HepG2 (cell line): ENCODE data around the gene TNKS1BP1. TPM values are rescaled to one million over a fixed set of nuclear protein-coding genes. Genes with fewer than 3 reads are reported as not detected.
A peak's percentile ranks its signal among the peaks of the same experiment; 100 is the strongest.

Experiments
- ATF7 ChIP-seq, 2 experiments: fragments of 450-650 bp in 1 of 2; sonication (generic) in 1 of 2; formaldehyde crosslinking in 1 of 2; IDR thresholded peaks; 2 replicates each; pipeline versions ENCODE4 v1.4.0 to v1.6.1; 2016 to 2020; ENCODE audit warnings: antibody characterized with exemption in 1 of 2, mild to moderate bottlenecking in 1 of 2, missing genetic modification reagents in 1 of 2
- GZF1 ChIP-seq: sonication (generic); formaldehyde crosslinking; IDR thresholded peaks from 2 replicates; pipeline ENCODE4 v1.5.1; 2020; ENCODE audit warnings: mild to moderate bottlenecking, missing genetic modification reagents
- MATR3 ChIP-seq: sonication (generic); formaldehyde crosslinking; IDR thresholded peaks from 2 replicates; pipeline ENCODE4 v1.4.0; 2020; ENCODE audit warnings: missing genetic modification reagents
- MXD4 ChIP-seq: IDR thresholded peaks from 2 replicates; pipeline ENCODE4 v1.6.1; 2016; ENCODE audit warnings: mild to moderate bottlenecking, missing biosample characterization, missing genetic modification reagents
- POLR2G ChIP-seq: fragments of 200-400 bp; formaldehyde crosslinking; IDR thresholded peaks from 2 replicates; pipeline ENCODE4 v1.6.1; 2018; ENCODE audit warnings: mild to moderate bottlenecking, low read depth, low read length, moderate library complexity
- RBM39 ChIP-seq: fragments of 200-400 bp; formaldehyde crosslinking; IDR thresholded peaks from one replicate; pipeline ENCODE4 v1.6.1; 2018; ENCODE audit warnings: antibody characterized with exemption, mild to moderate bottlenecking, low read depth, low read length; ENCODE audit not compliant: poor library complexity, severe bottlenecking
- TBL1XR1 ChIP-seq: fragments of 150-350 bp; IDR thresholded peaks from 2 replicates; pipeline ENCODE4 v1.6.1; 2014; ENCODE audit warnings: borderline replicate concordance, low read length; ENCODE audit not compliant: partially characterized antibody
- TEAD2 ChIP-seq: sonication (generic); formaldehyde crosslinking; IDR thresholded peaks from 2 replicates; pipeline ENCODE4 v1.9.0; 2021; ENCODE audit warnings: missing genetic modification reagents
- ZFP37 ChIP-seq: sonication (generic); formaldehyde crosslinking; IDR thresholded peaks from 2 replicates; pipeline ENCODE4 v1.4.0; 2020; ENCODE audit warnings: missing genetic modification reagents, borderline replicate concordance
- ZNF331 ChIP-seq: sonication (generic); formaldehyde crosslinking; IDR thresholded peaks from 2 replicates; pipeline ENCODE4 v1.4.0; 2020; ENCODE audit warnings: missing genetic modification reagents
- ZNF333 ChIP-seq: sonication (generic); formaldehyde crosslinking; IDR thresholded peaks from 2 replicates; pipeline ENCODE4 v1.4.0; 2020; ENCODE audit warnings: mild to moderate bottlenecking, missing genetic modification reagents, borderline replicate concordance
- polyA plus RNA-seq, 8 experiments: library from polyadenylated mRNA; depleted of rRNA in 3 of 8; stranded (reverse) in 7 of 8; unstranded in 1 of 8; fragments of >200 nt; fragmentation: Illumina TruSeq in 4 of 8; extraction: Trizol in 4 of 8; gene quantifications; 2 replicates each; pipeline versions ENCODE4 v1.2.1 to v1.2.3, GENCODE V29; 2011 to 2016; ENCODE audit warnings: low read depth in 4 of 8, missing spikeins in 1 of 8, mixed read lengths in 1 of 8; ENCODE audit not compliant: insufficient read depth in 1 of 8
- total RNA-seq, 5 experiments: library from RNA; depleted of rRNA; stranded (reverse); fragments of >200 nt; fragmentation: Illumina TruSeq; extraction: Trizol; gene quantifications; 2 replicates each; pipeline ENCODE4 v1.2.3, GENCODE V29; 2016; ENCODE audit warnings: low read depth in 1 of 5
- TF ChIP-seq, protein P1 (sequence below): sonication (generic); formaldehyde crosslinking; conservative IDR thresholded peaks from 2 replicates; pipeline ENCODE4 v1.4.0; 2020; ENCODE audit warnings: missing genetic modification reagents
- TF ChIP-seq, protein P2 (sequence below): sonication (generic); formaldehyde crosslinking; IDR thresholded peaks from 2 replicates; pipeline ENCODE4 v1.4.0; 2020; ENCODE audit warnings: missing genetic modification reagents
- TF ChIP-seq, protein P3 (sequence below): IDR thresholded peaks from 2 replicates; pipeline ENCODE4 v1.6.1; 2016; ENCODE audit warnings: mild to moderate bottlenecking
- TF ChIP-seq, protein P4 (sequence below): IDR thresholded peaks from 2 replicates; pipeline ENCODE4 v1.6.1; 2012; ENCODE audit warnings: low read depth, low read length, improper control_type of control experiment
- TF ChIP-seq, protein P5 (sequence below): sonication (generic); formaldehyde crosslinking; IDR thresholded peaks from 2 replicates; pipeline ENCODE4 v1.8.1; 2023; ENCODE audit warnings: mild to moderate bottlenecking, moderate library complexity, missing genetic modification reagents
- TF ChIP-seq, protein P6 (sequence below): sonication (generic); formaldehyde crosslinking; IDR thresholded peaks from 2 replicates; pipeline ENCODE4 v1.4.0; 2020; ENCODE audit warnings: missing genetic modification reagents
- TF ChIP-seq, protein P7 (sequence below): sonication (generic); formaldehyde crosslinking; IDR thresholded peaks from 2 replicates; pipeline ENCODE4 v1.8.0; 2022; ENCODE audit warnings: missing genetic modification reagents, low read depth, mild to moderate bottlenecking, borderline replicate concordance
- TF ChIP-seq, protein P8 (sequence below): sonication (generic); IDR thresholded peaks from 2 replicates; pipeline ENCODE4 v1.6.1; 2016; ENCODE audit warnings: low read depth, borderline replicate concordance

TNKS1BP1 gene
- total and polyA plus RNA-seq, 2 of the 13 experiments (the other 11 are each of a cell fraction or from before 2014, with no cell fraction given) = 13.7 to 15.0 TPM

DNA sequence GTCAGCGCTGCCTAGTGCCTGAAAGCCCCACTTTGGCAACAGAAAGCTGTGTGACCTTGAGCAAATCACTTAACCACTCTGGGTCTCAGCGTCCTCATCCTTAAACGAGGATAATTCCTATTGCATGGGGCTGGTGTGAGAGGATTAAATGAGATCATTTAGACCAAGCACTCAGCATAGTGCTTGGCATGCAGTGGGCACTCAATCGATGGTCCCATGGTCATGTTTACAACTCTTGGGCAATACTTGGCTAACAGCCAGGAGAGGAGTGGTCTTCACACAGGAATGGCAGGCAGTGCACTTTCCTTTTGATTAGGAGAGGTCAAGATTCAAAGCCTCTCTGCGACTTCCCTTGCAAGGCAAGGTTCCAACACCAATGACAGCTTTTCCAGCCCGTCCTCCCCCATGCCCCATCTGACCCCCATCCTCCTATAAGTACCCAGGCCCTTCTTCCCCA is 14.1 kb downstream of the TNKS1BP1 start (continued):
- TF ChIP-seq, protein P1, sequence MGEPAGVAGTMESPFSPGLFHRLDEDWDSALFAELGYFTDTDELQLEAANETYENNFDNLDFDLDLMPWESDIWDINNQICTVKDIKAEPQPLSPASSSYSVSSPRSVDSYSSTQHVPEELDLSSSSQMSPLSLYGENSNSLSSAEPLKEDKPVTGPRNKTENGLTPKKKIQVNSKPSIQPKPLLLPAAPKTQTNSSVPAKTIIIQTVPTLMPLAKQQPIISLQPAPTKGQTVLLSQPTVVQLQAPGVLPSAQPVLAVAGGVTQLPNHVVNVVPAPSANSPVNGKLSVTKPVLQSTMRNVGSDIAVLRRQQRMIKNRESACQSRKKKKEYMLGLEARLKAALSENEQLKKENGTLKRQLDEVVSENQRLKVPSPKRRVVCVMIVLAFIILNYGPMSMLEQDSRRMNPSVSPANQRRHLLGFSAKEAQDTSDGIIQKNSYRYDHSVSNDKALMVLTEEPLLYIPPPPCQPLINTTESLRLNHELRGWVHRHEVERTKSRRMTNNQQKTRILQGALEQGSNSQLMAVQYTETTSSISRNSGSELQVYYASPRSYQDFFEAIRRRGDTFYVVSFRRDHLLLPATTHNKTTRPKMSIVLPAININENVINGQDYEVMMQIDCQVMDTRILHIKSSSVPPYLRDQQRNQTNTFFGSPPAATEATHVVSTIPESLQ (CRISPR knock-in tag) = no peak
- TF ChIP-seq ZNF333 (CRISPR knock-in tag) = no peak
- TF ChIP-seq MATR3 (CRISPR knock-in tag) = no peak
- TF ChIP-seq MXD4 (CRISPR knock-in tag) = no peak
- TF ChIP-seq, protein P2, sequence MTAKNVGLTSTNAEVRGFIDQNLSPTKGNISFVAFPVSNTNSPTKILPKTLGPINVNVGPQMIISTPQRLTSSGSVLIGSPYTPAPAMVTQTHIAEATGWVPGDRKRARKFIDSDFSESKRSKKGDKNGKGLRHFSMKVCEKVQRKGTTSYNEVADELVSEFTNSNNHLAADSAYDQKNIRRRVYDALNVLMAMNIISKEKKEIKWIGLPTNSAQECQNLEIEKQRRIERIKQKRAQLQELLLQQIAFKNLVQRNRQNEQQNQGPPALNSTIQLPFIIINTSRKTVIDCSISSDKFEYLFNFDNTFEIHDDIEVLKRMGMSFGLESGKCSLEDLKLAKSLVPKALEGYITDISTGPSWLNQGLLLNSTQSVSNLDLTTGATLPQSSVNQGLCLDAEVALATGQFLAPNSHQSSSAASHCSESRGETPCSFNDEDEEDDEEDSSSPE (CRISPR knock-in tag) = no peak
- TF ChIP-seq, protein P3, sequence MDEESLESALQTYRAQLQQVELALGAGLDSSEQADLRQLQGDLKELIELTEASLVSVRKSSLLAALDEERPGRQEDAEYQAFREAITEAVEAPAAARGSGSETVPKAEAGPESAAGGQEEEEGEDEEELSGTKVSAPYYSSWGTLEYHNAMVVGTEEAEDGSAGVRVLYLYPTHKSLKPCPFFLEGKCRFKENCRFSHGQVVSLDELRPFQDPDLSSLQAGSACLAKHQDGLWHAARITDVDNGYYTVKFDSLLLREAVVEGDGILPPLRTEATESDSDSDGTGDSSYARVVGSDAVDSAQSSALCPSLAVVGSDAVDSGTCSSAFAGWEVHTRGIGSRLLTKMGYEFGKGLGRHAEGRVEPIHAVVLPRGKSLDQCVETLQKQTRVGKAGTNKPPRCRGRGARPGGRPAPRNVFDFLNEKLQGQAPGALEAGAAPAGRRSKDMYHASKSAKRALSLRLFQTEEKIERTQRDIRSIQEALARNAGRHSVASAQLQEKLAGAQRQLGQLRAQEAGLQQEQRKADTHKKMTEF (CRISPR knock-in tag) = no peak; the same call in 1 of the 2 replicates
- TF ChIP-seq, protein P4, sequence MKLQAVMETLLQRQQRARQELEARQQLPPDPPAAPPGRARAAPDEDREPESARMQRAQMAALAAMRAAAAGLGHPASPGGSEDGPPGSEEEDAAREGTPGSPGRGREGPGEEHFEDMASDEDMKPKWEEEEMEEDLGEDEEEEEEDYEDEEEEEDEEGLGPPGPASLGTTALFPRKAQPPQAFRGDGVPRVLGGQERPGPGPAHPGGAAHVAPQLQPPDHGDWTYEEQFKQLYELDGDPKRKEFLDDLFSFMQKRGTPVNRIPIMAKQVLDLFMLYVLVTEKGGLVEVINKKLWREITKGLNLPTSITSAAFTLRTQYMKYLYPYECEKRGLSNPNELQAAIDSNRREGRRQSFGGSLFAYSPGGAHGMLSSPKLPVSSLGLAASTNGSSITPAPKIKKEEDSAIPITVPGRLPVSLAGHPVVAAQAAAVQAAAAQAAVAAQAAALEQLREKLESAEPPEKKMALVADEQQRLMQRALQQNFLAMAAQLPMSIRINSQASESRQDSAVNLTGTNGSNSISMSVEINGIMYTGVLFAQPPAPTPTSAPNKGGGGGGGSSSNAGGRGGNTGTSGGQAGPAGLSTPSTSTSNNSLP = no peak
- TF ChIP-seq, protein P5, sequence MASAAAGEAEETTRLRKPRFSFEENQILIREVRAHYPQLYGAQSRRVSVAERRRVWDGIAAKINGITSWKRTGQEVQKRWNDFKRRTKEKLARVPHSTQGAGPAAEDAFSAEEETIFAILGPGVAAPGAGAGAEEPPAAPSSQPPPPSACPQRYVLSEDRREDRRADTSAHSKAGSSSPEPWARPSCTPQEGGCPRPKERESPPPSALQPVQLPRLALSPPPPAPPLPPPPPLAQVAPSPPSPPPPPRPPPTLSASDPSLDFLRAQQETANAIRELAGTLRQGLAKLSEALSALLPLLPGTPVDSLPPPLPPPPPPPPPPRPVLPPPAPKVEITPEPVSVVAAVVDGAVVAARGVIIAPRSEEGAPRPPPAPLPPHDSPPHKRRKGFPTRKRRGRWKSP = no peak
- TF ChIP-seq, protein P6, sequence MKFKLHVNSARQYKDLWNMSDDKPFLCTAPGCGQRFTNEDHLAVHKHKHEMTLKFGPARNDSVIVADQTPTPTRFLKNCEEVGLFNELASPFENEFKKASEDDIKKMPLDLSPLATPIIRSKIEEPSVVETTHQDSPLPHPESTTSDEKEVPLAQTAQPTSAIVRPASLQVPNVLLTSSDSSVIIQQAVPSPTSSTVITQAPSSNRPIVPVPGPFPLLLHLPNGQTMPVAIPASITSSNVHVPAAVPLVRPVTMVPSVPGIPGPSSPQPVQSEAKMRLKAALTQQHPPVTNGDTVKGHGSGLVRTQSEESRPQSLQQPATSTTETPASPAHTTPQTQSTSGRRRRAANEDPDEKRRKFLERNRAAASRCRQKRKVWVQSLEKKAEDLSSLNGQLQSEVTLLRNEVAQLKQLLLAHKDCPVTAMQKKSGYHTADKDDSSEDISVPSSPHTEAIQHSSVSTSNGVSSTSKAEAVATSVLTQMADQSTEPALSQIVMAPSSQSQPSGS (CRISPR knock-in tag) = no peak; the same call in 1 of the 2 replicates
- TF ChIP-seq, protein P7, sequence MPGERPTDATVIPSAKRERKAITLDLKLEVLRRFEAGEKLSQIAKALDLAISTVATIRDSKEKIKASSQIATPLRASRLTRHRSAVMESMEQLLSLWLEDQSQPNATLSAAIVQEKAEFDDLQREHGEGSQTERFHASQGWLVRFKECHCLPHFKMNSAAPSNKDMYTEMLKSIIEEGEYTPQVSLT = no peak
- no peak for TF ChIP-seq TEAD2
- TF ChIP-seq TBL1XR1 = no peak
- TF ChIP-seq, protein P8, sequence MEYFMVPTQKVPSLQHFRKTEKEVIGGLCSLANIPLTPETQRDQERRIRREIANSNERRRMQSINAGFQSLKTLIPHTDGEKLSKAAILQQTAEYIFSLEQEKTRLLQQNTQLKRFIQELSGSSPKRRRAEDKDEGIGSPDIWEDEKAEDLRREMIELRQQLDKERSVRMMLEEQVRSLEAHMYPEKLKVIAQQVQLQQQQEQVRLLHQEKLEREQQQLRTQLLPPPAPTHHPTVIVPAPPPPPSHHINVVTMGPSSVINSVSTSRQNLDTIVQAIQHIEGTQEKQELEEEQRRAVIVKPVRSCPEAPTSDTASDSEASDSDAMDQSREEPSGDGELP = no peak
- TF ChIP-seq POLR2G = no peak
- TF ChIP-seq ATF7 (IDR thresholded peaks at IDR 0.05) = no peak
- no peak for TF ChIP-seq ATF7 (CRISPR knock-in tag; IDR thresholded peaks at IDR 0.05)
- no peak for TF ChIP-seq RBM39
- peak; percentile 59; the same call in 1 of the 2 replicates for TF ChIP-seq ZNF331 (CRISPR knock-in tag)
- no peak for TF ChIP-seq GZF1 (CRISPR knock-in tag)
- no peak for TF ChIP-seq ZFP37 (CRISPR knock-in tag)
